ENCODE measurements around the gene KLHL25. TPM values are rescaled to one million over a fixed set of nuclear protein-coding genes. Genes with fewer than 3 reads are reported as not detected.

The KLHL25 gene
- total RNA-seq, 1 experiment from 2014 or later: 9.3 TPM

DNA sequence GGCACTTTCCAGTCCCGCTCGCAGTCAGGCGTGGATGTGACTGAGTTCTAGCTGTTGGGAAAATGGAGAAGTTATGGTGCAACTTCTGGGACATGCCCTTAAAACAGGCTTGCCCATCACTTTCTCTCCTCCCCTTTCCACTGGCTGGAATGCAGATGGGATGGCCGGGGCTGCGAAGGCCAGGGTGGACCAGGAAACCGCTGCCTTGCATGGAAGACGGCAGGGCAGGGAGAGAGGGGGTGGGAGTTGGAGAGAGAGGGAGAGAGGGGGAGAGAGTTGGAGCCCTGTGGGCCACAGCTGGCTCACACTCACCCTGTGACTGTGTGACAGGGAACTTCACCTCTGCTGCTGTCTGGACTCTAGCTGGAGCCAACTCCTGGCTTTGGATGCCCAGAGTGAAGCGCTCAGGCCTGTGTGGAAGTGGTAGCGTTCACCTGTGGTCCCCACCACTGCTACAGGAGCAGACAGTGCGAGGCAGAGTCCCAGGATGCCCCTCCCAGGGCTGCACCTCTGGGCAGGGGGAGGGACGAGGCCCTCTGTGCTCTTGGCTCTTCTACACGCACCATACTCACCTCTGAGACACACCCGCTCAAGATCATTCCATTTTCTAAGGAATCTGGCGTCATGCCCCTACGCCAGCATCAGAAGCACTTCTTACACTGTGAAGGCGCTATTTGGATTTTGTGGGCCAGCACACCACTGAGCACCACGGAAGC is 36.6 kb downstream of the KLHL25 start:
- no peak for DNase-seq
- no peak overlapping the region for H3K4me3 ChIP-seq

DNA sequence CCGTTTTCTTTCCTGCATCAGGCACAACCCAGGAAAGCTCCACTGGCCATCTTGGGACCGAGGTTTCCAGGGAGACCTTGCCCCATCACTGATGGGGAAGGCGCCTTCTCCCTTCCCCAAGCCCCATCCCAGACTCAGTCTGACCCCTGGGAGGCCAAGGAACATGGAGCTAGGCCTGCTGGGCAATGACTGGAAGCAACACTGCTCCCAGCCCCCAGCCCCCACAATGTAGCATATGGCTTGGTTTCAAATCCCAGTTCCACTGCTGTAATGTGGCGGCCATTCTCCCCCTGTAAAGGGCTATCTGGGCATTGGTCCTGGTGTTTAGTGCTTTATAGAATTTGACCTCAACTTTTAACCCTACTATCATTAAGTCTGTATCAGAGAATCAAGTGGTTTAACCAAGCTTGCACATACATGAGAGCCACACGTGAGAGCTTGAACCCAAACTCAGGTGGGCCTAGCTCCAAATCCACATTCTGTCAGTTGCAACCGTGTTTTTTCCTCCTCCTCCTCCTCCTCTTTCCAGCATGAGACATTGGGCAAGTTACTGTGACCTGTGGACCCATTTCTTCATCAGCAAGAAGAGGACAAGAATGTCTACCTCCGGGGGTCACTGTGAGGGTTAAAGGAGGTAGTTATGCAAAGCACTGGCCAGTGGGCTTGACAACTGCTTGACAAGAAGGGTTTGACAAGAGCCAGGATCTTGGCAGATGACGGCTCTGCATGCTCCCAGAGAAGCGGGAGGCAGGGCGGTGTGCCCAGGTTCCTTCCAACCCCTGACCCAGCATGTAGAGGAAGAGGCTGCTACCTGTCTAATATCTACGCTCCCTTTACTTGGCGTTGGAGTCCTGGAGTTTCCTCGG is 37.4 kb downstream of the KLHL25 start:
- Histone ChIP-seq H3K4me3 (no peak overlapping the region), H3K36me3 (no peaks in the 10 kb centered on the region; the same call in 1 of the 2 replicates), H3K27me3 (no peaks in the 10 kb centered on the region), H3K9me3 (no peaks in the 10 kb centered on the region)
- DNase-seq: no peak

More for the DNA sequence above, 36.6 kb downstream of the KLHL25 start:
- Histone ChIP-seq H3K36me3 (no peaks in the 10 kb centered on the region; the same call in 1 of the 2 replicates), H3K9me3 (no peaks in the 10 kb centered on the region), H3K27me3 (no peaks in the 10 kb centered on the region)

DNA sequence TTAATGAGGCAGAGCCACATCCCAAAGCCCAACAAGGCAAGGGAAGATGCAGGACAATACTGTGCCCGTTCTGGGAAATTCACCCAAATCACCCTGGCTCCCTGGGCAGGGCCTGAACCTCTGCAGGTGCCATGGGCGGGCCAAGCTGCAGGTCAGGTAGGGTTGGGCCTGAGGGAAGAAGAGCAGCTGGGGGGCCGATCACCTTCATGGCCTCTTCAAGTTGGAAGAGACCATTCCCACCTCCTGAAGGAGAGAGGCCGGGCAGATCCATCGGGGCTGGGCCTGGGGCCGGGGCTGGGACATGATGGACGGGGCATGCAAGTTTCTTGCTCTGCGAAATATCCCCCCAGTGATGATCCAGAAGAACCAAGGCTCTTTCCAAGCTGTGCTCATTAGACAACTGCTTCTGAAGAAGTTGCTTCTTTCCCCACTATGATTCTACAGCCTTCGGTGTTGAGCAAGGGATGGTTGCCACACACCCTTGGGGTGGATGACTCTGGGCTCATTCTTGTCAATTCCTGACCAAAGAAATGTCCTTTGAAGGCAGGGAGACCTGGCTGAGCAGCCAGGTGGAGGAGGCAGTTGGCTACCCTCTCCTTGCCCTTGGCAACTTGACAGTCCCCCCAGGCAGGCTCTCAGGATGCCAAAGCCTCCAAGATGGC is 38.2 kb downstream of the KLHL25 start:
- Histone ChIP-seq H3K36me3 (no peaks in the 10 kb centered on the region; the same call in 1 of the 2 replicates), H3K4me3 (no peak overlapping the region), H3K27me3 (no peaks in the 10 kb centered on the region), H3K9me3 (no peaks in the 10 kb centered on the region)
- no peak for DNase-seq

DNA sequence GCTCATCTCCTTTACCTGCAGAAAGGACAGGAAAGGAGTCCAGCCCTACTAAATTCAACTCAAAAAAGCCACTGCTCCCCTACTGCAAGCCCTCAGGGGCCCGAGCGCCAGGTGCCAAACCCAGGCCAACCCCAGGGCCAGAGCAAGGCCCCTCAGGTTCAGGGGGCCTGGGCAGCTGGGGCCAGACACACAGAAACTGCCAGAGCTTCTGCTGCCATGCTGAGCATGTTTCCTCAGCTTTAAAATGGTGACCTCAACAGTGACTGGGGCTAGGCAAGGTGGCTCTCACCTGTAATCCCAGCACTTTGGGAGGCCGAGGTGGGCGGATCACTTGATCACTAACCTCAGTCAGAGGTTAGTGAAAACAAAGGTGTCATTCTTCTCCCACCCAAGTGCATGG is 38.8 kb downstream of the KLHL25 start:
- Histone ChIP-seq H3K9me3 (no peaks in the 10 kb centered on the region), H3K4me3 (no peak overlapping the region), H3K27me3 (no peaks in the 10 kb centered on the region), H3K36me3 (no peaks in the 10 kb centered on the region; the same call in 1 of the 2 replicates)
- no peak for DNase-seq

DNA sequence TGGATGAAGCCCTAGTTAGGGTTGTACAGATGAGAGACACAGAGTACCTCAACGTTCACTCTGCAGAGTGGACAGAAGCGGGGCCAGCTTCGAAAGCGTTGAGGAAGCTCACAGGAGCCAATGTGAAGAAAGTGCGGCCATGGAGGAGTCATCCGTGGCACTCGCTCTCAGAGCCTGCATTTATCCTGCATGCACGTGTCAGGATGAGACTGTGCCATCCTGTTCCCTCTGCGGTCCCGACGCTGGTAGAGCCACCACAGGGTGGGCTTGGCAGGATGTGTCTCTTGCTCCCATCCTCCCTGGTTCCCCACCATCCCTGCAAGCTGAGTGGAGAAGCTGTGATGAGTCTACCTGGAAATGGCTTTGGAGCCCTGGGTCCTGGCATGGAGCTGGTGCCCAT is 39.3 kb downstream of the KLHL25 start:
- DNase-seq: no peak

DNA sequence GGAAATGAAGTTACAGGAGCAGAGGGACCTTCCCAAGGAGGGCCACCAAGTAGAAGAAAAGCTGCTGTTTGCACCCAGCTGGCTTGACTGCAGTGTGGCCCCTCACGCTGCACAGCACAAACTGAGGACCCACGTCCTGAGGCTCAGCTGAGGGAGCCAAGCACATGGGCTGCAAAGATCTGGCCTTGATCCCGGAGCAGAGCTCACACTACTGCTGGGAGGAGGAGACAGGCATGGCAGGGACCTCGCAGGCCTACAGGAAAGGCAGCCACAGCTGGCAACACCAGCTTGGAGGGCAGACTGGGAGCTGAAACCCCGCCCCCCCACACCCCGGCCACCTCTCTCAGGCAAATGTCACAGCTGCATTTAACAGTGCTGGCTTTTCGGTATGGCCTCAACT is 39.7 kb downstream of the KLHL25 start:
- Histone ChIP-seq H3K9me3 (no peaks in the 10 kb centered on the region), H3K4me3 (no peak overlapping the region), H3K36me3 (no peaks in the 10 kb centered on the region; the same call in 1 of the 2 replicates), H3K27me3 (no peaks in the 10 kb centered on the region)
- no peak for DNase-seq

More for the DNA sequence above, 39.3 kb downstream of the KLHL25 start:
- Histone ChIP-seq H3K4me3 (no peak overlapping the region), H3K36me3 (no peaks in the 10 kb centered on the region; the same call in 1 of the 2 replicates), H3K9me3 (no peaks in the 10 kb centered on the region), H3K27me3 (no peaks in the 10 kb centered on the region)

DNA sequence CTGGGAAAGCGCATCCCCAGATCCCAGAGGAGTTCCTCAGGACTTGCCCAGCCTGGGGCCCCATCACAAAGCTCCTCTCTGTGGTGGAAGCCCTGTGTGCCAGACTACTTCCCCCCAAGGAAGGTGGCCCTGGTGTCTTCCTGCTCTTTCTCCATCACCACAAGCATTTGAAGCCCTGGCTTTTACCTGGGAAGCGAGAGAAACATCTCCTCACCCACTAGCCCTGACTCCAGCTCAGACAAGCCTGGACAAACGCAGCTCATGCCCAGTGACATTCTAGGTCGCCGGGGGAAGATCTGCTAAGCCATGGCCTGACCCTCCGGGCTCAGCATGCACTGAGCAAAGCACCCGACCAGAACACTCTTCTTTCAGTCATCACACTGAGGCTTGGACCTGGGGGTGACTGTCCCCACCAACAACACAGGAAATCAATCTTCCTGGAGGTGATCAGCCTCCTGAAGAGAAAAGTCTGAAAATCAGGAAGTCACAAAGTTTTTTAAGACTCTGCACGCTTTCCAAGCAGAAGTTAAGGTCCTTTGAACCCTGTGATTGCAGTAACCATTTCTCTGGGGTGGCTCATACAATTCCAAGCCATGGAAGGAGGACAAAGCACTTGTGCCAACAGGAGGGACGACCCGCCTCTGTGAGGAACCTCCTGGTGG is 40.8 kb downstream of the KLHL25 start:
- H3K36me3 ChIP-seq: no peaks in the 10 kb centered on the region
- no peak overlapping the region for H3K4me3 ChIP-seq
- DNase-seq: no peak
- H3K27me3 ChIP-seq: no peaks in the 10 kb centered on the region
- H3K9me3 ChIP-seq: no peaks in the 10 kb centered on the region

DNA sequence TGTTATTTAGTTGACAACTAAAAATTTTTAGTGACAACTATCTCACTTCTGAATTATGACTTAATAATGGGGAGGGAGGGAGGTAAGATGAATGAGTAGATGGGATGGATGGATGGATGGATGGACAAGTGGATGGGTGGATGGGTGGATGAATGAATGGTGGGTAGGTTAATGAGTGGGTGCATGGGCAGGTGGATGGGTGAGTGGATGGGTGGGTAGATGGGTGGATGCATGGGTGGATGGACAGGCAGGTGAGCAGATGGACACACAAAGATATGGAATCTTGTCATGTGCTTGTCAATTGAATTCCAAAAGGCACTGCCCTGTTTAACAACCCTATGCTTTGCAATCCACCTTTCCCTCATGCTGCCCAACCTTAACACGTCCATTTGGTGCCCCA is 41.5 kb downstream of the KLHL25 start:
- H3K9me3 ChIP-seq: no peaks in the 10 kb centered on the region
- no peak for DNase-seq
- H3K36me3 ChIP-seq: peaks cover 5% of the 10 kb centered on the region
- no peak overlapping the region for H3K4me3 ChIP-seq
- H3K27me3 ChIP-seq: no peaks in the 10 kb centered on the region

DNA sequence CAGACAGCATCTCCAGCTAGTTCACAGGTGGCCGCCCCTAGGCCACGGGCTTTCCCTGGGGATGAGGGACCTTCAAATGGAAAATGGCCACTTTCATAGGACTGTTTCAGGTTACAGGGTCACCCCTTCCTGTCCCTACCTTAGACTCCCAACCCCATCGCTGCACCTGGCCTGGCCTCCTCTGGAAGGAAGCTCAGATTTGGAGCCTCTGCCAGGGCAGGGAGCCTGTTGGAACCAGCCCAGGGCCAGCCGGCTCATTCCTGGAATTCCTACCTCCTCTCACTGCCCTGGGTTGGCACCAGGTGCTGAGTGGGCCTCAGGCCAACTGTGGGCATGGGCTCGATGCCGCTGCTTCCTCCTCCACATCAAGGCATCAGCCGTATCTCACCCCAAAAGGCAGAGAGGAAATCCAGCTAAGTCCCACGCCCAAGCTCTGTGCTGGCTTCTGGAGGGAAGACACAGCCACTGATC is 42.2 kb downstream of the KLHL25 start:
- H3K36me3 ChIP-seq: peaks cover 10% of the 10 kb centered on the region
- DNase-seq: peak; percentile 39
- no peaks in the 10 kb centered on the region for H3K9me3 ChIP-seq
- H3K27me3 ChIP-seq: no peaks in the 10 kb centered on the region
- H3K4me3 ChIP-seq: no peak overlapping the region

DNA sequence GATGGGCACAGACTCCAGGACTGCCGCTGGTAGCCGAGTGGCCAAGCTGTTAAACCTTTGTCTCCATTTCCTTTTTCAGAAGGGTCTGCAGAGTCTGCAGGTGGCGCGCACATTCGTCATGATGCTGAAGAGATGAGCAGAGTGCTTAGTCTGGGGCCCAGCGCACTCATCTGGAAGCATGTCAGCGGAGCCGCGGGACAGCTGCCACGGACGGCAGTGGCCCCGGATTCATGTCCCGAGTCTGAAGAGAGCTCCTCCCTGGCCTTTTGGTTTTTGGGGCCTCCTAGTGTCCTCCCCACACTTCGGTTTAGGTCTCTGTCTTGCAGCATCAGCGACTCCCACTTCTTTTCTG is 42.6 kb downstream of the KLHL25 start:
- no peaks in the 10 kb centered on the region for H3K9me3 ChIP-seq
- DNase-seq: no peak
- peaks cover 13% of the 10 kb centered on the region for H3K36me3 ChIP-seq
- H3K27me3 ChIP-seq: no peaks in the 10 kb centered on the region
- H3K4me3 ChIP-seq: no peak overlapping the region

DNA sequence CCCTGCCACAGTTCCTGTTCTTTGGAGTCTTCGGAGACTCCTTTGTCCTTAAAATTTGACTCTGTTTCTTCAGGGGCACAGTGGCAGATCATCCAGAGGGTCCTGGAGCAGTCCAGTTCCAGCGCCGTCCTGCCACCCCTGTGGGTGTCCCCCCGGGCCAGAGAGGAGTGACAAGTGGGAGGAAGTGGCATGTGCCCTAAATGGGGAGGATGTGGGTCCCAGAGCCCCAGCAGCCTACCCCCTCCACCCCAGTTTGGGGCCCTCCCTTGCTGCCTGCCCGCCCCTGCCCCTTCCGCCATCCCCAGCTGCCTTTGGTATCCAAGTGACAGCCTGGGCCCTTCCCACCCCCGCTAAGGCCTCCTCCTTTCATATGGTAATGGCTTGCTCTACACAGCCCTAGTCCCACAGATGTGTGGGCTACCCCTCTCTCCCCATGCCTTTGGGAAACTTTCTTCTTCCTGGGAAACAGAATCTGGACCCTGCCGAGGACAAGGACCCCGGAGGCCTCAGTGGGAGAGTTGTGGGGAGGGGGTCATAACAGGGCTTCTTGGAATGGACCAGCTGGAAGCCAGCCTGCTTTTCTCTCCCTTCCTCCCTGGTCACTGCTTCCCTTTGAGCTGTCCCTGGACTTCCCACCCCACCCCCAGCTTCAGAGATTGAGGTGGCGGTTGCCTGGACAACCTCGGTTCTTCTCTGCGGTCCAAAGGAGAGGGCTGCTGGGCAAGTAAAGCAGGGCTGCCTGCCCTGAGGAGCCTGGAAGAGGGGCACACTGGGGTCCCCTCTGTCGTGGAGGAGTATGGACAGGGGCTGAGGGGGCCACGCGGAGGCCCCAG is 43.2 kb downstream of the KLHL25 start:
- Histone ChIP-seq H3K27me3 (no peaks in the 10 kb centered on the region), H3K4me3 (no peak overlapping the region), H3K9me3 (no peaks in the 10 kb centered on the region), H3K36me3 (peaks cover 18% of the 10 kb centered on the region)
- no peak for DNase-seq

DNA sequence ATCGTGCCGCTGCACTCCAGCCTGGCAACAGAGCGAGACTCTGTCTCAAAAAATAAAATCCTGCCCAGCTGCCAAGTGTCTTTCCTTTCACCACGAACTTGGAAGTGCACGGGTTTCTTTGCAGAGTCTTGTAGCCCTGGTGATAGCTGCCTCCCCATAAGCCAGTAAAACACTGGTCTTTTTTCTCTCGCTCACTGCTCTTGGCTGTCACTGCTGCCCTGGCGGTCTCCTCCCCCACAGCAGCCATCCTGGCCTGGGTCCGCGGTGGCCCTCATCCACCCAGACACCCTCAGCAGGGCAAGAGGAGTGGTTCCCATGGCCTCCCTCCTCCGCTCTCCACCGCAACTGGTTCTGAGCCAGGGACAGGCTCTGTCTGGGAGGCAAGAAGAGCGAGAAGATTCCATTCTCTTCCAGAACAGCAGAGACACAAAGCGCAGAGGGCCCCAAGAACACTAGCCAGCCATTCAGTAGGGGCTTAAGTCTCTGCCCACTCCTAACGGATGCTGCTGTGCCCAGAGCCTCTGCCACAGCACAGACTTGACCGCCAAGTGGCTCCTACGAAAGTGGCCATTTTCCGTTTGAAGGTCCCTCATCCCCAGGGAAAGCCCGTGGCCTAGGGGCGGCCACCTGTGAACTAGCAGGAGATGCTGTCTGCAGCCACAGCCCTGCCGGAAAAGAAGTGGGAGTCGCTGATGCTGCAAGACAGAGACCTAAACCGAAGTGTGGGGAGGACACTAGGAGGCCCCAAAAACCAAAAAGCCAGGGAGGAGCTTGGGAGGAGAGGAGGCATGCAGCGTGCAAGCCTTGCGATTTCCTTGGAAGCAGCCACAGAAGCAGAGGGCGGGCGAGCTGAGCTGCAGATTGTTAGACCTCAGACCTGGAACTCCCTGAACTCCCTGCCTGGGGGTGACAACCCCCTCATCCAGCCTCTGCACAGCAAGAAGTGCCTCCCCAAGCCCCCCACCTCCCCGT is 44.1 kb downstream of the KLHL25 start:
- Histone ChIP-seq H3K9me3 (no peaks in the 10 kb centered on the region), H3K36me3 (peaks cover 24% of the 10 kb centered on the region), H3K4me3 (no peak overlapping the region), H3K27me3 (no peaks in the 10 kb centered on the region)
- DNase-seq: no peak

DNA sequence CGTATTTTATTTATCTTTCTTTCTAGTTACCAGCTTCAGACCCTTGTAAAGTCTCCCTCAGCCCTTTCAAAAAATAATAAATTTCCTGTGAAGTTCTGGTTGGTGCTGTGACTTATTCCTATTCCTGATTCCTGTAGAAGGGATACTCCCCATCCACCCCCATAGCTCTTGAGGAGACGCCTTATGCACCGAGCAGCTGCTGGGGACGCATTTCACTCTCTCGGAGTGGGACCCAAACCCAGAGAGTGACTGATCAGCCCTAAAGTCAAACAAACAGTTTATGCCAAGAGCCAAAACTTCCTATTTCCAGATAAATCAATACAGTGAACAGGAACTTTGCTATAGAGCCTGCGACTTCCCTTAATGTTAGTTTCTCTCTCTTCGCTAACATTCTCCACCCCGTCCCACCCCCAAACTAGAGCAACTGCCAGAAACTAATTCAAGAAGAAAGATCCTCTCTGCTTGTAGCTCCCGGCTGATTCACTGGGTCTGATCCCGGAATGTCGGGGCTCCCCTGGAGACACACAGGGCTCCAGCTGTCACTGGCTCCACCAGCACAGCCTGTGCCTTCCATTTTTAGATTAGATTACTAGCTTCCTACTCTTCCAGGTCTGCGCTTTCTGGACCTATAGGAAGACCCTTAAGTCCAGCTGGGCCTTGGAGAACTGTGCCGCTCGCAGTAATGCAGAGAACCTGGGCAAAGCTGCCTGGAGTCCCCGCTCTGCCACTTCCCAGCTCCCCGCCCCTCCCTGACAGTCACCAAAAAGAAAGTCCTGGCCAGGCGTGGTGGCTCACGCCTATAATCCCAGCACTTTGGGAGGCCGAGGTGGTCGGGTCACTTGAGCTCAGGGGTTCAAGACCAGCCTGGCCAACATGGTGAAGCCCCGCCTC is 45.2 kb downstream of the KLHL25 start:
- H3K4me3 ChIP-seq: no peak overlapping the region
- no peaks in the 10 kb centered on the region for H3K27me3 ChIP-seq
- H3K9me3 ChIP-seq: no peaks in the 10 kb centered on the region
- H3K36me3 ChIP-seq: peaks cover 34% of the 10 kb centered on the region
- no peak for DNase-seq

DNA sequence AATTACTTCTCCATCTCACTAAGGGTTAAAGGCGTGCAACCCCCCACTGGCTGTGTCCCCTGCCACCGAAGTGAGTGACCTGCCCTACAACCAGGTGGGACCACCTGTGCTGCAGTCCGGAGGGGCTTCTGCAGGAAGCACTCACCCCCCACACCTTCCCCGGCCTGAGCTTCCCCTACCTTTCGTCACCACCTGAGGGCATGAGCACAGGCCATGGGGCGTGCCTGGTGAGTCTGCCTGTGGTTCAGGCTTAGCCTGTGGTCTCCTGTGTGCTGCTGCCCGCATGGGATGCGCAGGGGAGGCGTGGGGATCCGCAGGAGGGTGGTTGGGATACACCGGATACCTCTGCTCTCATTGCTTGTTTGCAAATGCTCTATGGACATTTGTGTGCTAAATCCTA is 46.0 kb downstream of the KLHL25 start:
- Histone ChIP-seq H3K4me3 (no peak overlapping the region), H3K9me3 (no peaks in the 10 kb centered on the region), H3K27me3 (no peaks in the 10 kb centered on the region), H3K36me3 (peaks cover 34% of the 10 kb centered on the region)
- no peak for DNase-seq

Measured in MG63 (cell line).